Measurements from ENCODE around the gene MARS2. TPM values are rescaled to one million over a fixed set of nuclear protein-coding genes. Genes with fewer than 3 reads are reported as not detected.

MARS2 gene
- total RNA-seq (2.4 TPM), polyA plus RNA-seq (ENCODE audit: insufficient read depth in 1 of 8, insufficient read length in 8 of 8, low replicate concordance in 1 of 8) (1 to 10 TPM; 3.2 to 4.9 (median 3.7) TPM)
- long read RNA-seq, donor 1, partial matches to known transcripts = 0 of 1 reads
- long read RNA-seq, donor 1, other reads (novel, unspliced or antisense) = 0 of 1 reads
- long read RNA-seq, donor 2 = 0 reads
- long read RNA-seq, donor 3, partial matches to known transcripts = 0 of 2 reads
- long read RNA-seq, donor 3, other reads (novel, unspliced or antisense) = 0 of 2 reads
- long read RNA-seq, donor 4, partial matches to known transcripts = 0 of 1 reads
- long read RNA-seq, donor 4, other reads (novel, unspliced or antisense) = 0 of 1 reads
- long read RNA-seq, donor 5, transcript MARS2-201 (1 exons, 3,019 nt) = major isoform, 5 of 5 reads
- long read RNA-seq, donor 5, partial matches to known transcripts = 0 of 5 reads
- long read RNA-seq, donor 5, other reads (novel, unspliced or antisense) = 0 of 5 reads
- long read RNA-seq, donor 6, transcript MARS2-201 (1 exons, 3,019 nt) = major isoform, 7 of 7 reads
- long read RNA-seq, donor 6, partial matches to known transcripts = 0 of 7 reads
- long read RNA-seq, donor 6, other reads (novel, unspliced or antisense) = 0 of 7 reads
- long read RNA-seq, donor 7, partial matches to known transcripts = 0 of 4 reads
- long read RNA-seq, donor 7, other reads (novel, unspliced or antisense) = 0 of 4 reads
- long read RNA-seq, donor 8, partial matches to known transcripts = 0 of 2 reads
- long read RNA-seq, donor 8, other reads (novel, unspliced or antisense) = 0 of 2 reads
- long read RNA-seq, donor 9, partial matches to known transcripts = 0 of 1 reads
- long read RNA-seq, donor 9, other reads (novel, unspliced or antisense) = 0 of 1 reads
- long read RNA-seq, donor 10, transcript MARS2-201 (1 exons, 3,019 nt) = major isoform, 5 of 5 reads
- long read RNA-seq, donor 10, partial matches to known transcripts = 0 of 5 reads
- long read RNA-seq, donor 10, other reads (novel, unspliced or antisense) = 0 of 5 reads
- long read RNA-seq, donor 11, transcript MARS2-201 (1 exons, 3,019 nt) = major isoform, 6 of 6 reads
- long read RNA-seq, donor 11, partial matches to known transcripts = 0 of 6 reads
- long read RNA-seq, donor 11, other reads (novel, unspliced or antisense) = 0 of 6 reads

- Histone ChIP-seq H3K4me1 (ENCODE audit: control insufficient read depth, insufficient read depth, low read length) (peaks cover 15% of the 10 kb centered on the region), H3K9me3 (replicated peaks; ENCODE audit: control insufficient read depth, low read depth, low read length) (no peaks in the 10 kb centered on the region), H3K27me3 (ENCODE audit: control insufficient read depth, insufficient read depth, low read length) (no peaks in the 10 kb centered on the region), H3K36me3 (ENCODE audit: control insufficient read depth, insufficient read depth, low read length) (no peaks in the 10 kb centered on the region), H3K27ac (ENCODE audit: low read length) (peak within 1 kb of the TSS; percentile 94), H3K4me3 (ENCODE audit: low read length) (peak within 1 kb of the TSS; percentile 80)
- peak; percentile 97 for DNase-seq
- under 1% methylated on average over 83 of the region's 86 CpGs for WGBS (ENCODE audit: insufficient coverage)
Observed at GRCh38 chr2:197705121-197705911, at the start of gene MARS2. Gene MARS2 (plus strand): TSS chr2:197705369. CDS start chr2:197705406, 37 bp downstream.

GRCh38 chr2:197657562-197657961, 47.6 kb upstream of the MARS2 start:
- Histone ChIP-seq H3K9me3 (replicated peaks; ENCODE audit: control insufficient read depth, low read depth, low read length) (no peaks in the 10 kb centered on the region), H3K4me1 (ENCODE audit: control insufficient read depth, insufficient read depth, low read length) (no peaks in the 10 kb centered on the region), H3K36me3 (ENCODE audit: control insufficient read depth, insufficient read depth, low read length) (no peaks in the 10 kb centered on the region), H3K4me3 (ENCODE audit: low read length) (no peak overlapping the region), H3K27me3 (ENCODE audit: control insufficient read depth, insufficient read depth, low read length) (no peaks in the 10 kb centered on the region), H3K27ac (ENCODE audit: low read length) (no peak overlapping the region)
- DNase-seq = no peak

GRCh38 chr2:197661626-197662025, 43.5 kb upstream of the MARS2 start:
- no peak overlapping the region for H3K4me3 ChIP-seq (ENCODE audit: low read length)
- no peak for DNase-seq
- H3K4me1 ChIP-seq (ENCODE audit: control insufficient read depth, insufficient read depth, low read length) = no peaks in the 10 kb centered on the region
- H3K36me3 ChIP-seq (ENCODE audit: control insufficient read depth, insufficient read depth, low read length) = no peaks in the 10 kb centered on the region
- WGBS (ENCODE audit: insufficient coverage) = no CpG with 5 or more reads among the region's 3 CpGs
- no peaks in the 10 kb centered on the region for H3K27me3 ChIP-seq (ENCODE audit: control insufficient read depth, insufficient read depth, low read length)
- H3K27ac ChIP-seq (ENCODE audit: low read length) = no peak overlapping the region
- H3K9me3 ChIP-seq (replicated peaks; ENCODE audit: control insufficient read depth, low read depth, low read length) = peaks cover 13% of the 10 kb centered on the region

- no peak for DNase-seq
- Histone ChIP-seq H3K27ac (ENCODE audit: low read length) (no peak overlapping the region), H3K4me1 (ENCODE audit: control insufficient read depth, insufficient read depth, low read length) (no peaks in the 10 kb centered on the region), H3K9me3 (replicated peaks; ENCODE audit: control insufficient read depth, low read depth, low read length) (peaks cover 38% of the 10 kb centered on the region), H3K27me3 (ENCODE audit: control insufficient read depth, insufficient read depth, low read length) (no peaks in the 10 kb centered on the region), H3K4me3 (ENCODE audit: low read length) (no peak overlapping the region), H3K36me3 (ENCODE audit: control insufficient read depth, insufficient read depth, low read length) (peaks cover 8% of the 10 kb centered on the region)
Observed at GRCh38 chr2:197666277-197666676, 38.9 kb upstream of the MARS2 start.

- WGBS (ENCODE audit: insufficient coverage) = 96% methylated on average over 2 of the region's 3 CpGs
- Histone ChIP-seq H3K4me3 (ENCODE audit: low read length) (no peak overlapping the region), H3K36me3 (ENCODE audit: control insufficient read depth, insufficient read depth, low read length) (peaks cover 8% of the 10 kb centered on the region), H3K9me3 (replicated peaks; ENCODE audit: control insufficient read depth, low read depth, low read length) (peaks cover 37% of the 10 kb centered on the region), H3K27me3 (ENCODE audit: control insufficient read depth, insufficient read depth, low read length) (no peaks in the 10 kb centered on the region), H3K27ac (ENCODE audit: low read length) (no peak overlapping the region), H3K4me1 (ENCODE audit: control insufficient read depth, insufficient read depth, low read length) (peaks cover 4% of the 10 kb centered on the region)
- DNase-seq = no peak
Observed at GRCh38 chr2:197668296-197668695, 36.9 kb upstream of the MARS2 start.

GRCh38 chr2:197669077-197669476, 36.1 kb upstream of the MARS2 start:
- DNase-seq = no peak
- Histone ChIP-seq H3K9me3 (replicated peaks; ENCODE audit: control insufficient read depth, low read depth, low read length) (peaks cover 37% of the 10 kb centered on the region), H3K4me1 (ENCODE audit: control insufficient read depth, insufficient read depth, low read length) (peaks cover 4% of the 10 kb centered on the region), H3K4me3 (ENCODE audit: low read length) (no peak overlapping the region), H3K36me3 (ENCODE audit: control insufficient read depth, insufficient read depth, low read length) (peaks cover 8% of the 10 kb centered on the region), H3K27me3 (ENCODE audit: control insufficient read depth, insufficient read depth, low read length) (no peaks in the 10 kb centered on the region), H3K27ac (ENCODE audit: low read length) (no peak overlapping the region)

GRCh38 chr2:197672371-197672893, 32.7 kb upstream of the MARS2 start:
- no peak overlapping the region for H3K4me3 ChIP-seq (ENCODE audit: low read length)
- no CpG with 5 or more reads among the region's 1 CpG for WGBS (ENCODE audit: insufficient coverage)
- H3K27ac ChIP-seq (ENCODE audit: low read length) = no peak overlapping the region

GRCh38 chr2:197673106-197673505, 32.1 kb upstream of the MARS2 start:
- peak; percentile 22 for DNase-seq
- Histone ChIP-seq H3K27me3 (ENCODE audit: control insufficient read depth, insufficient read depth, low read length) (no peaks in the 10 kb centered on the region), H3K9me3 (replicated peaks; ENCODE audit: control insufficient read depth, low read depth, low read length) (peaks cover 13% of the 10 kb centered on the region), H3K36me3 (ENCODE audit: control insufficient read depth, insufficient read depth, low read length) (peaks cover 2% of the 10 kb centered on the region), H3K4me1 (ENCODE audit: control insufficient read depth, insufficient read depth, low read length) (peaks cover 4% of the 10 kb centered on the region), H3K27ac (ENCODE audit: low read length) (no peak overlapping the region), H3K4me3 (ENCODE audit: low read length) (peak overlapping the region; percentile 43)
- WGBS (ENCODE audit: insufficient coverage) = 21% methylated on average over 2 of the region's 5 CpGs

More at GRCh38 chr2:197672371-197672893, 32.7 kb upstream of the MARS2 start:
- Histone ChIP-seq H3K4me1 (ENCODE audit: control insufficient read depth, insufficient read depth, low read length) (peaks cover 4% of the 10 kb centered on the region), H3K27me3 (ENCODE audit: control insufficient read depth, insufficient read depth, low read length) (no peaks in the 10 kb centered on the region), H3K36me3 (ENCODE audit: control insufficient read depth, insufficient read depth, low read length) (peaks cover 8% of the 10 kb centered on the region), H3K9me3 (replicated peaks; ENCODE audit: control insufficient read depth, low read depth, low read length) (peaks cover 20% of the 10 kb centered on the region)
- no peak for DNase-seq

- Histone ChIP-seq H3K27me3 (ENCODE audit: control insufficient read depth, insufficient read depth, low read length) (no peaks in the 10 kb centered on the region), H3K4me3 (ENCODE audit: low read length) (peak overlapping the region; percentile 43), H3K4me1 (ENCODE audit: control insufficient read depth, insufficient read depth, low read length) (peaks cover 4% of the 10 kb centered on the region), H3K9me3 (replicated peaks; ENCODE audit: control insufficient read depth, low read depth, low read length) (peaks cover 8% of the 10 kb centered on the region), H3K27ac (ENCODE audit: low read length) (no peak overlapping the region), H3K36me3 (ENCODE audit: control insufficient read depth, insufficient read depth, low read length) (no peaks in the 10 kb centered on the region)
- peak; percentile 28 for DNase-seq
- no CpG with 5 or more reads among the region's 1 CpG for WGBS (ENCODE audit: insufficient coverage)
Observed at GRCh38 chr2:197673606-197674005, 31.6 kb upstream of the MARS2 start.
